Measurements from ENCODE around the gene HDGF. TPM values are rescaled to one million over a fixed set of nuclear protein-coding genes. Genes with fewer than 3 reads are reported as not detected.

HDGF gene
- total RNA-seq, 1 experiment from 2014 or later: 310 TPM

GRCh38 chr1:156772222-156772621 is 20.7 kb upstream of the HDGF start:
- H2BK5ac ChIP-seq (ENCODE audit: insufficient read length, low read length): no peak overlapping the region
- no peak overlapping the region for H4K8ac ChIP-seq (replicated peaks; ENCODE audit: insufficient read length, low read depth, low read length)
- no peaks in the 10 kb centered on the region for H3K27me3 ChIP-seq (ENCODE audit: insufficient read depth, low read length)
- no peak overlapping the region for H2BK120ac ChIP-seq (ENCODE audit: low read depth, low read length, poor library complexity, severe bottlenecking)
- no peak for DNase-seq
- H4K91ac ChIP-seq (ENCODE audit: insufficient read length, low read depth, low read length): no peak overlapping the region
- no peak overlapping the region for H3K4me2 ChIP-seq (ENCODE audit: insufficient read depth, insufficient read length, low read length)
- peaks cover 19% of the 10 kb centered on the region for H3K79me1 ChIP-seq (ENCODE audit: insufficient read depth, low read depth, low read length, poor library complexity, severe bottlenecking)
- no peak overlapping the region for H3K18ac ChIP-seq (ENCODE audit: insufficient read length, low read depth, low read length)
- no peak overlapping the region for H3K9ac ChIP-seq (ENCODE audit: extremely low read depth, insufficient read length, low read length)
- no peak overlapping the region for H2BK20ac ChIP-seq (ENCODE audit: low read depth, low read length, poor library complexity, severe bottlenecking)
- H3K23me2 ChIP-seq (ENCODE audit: insufficient read length, low read depth, low read length, poor library complexity, severe bottlenecking): peaks cover 11% of the 10 kb centered on the region
- H3K4me1 ChIP-seq (ENCODE audit: insufficient read depth, low read length): no peaks in the 10 kb centered on the region
- no peak overlapping the region for H4K5ac ChIP-seq (ENCODE audit: insufficient read length, low read depth, low read length)
- H3K56ac ChIP-seq (ENCODE audit: insufficient read length, low read depth, low read length): no peak overlapping the region
- H3K27ac ChIP-seq (ENCODE audit: insufficient read length, low read depth, low read length): no peak overlapping the region
- TF ChIP-seq CTCF (conservative IDR thresholded peaks at IDR 0.05): no peak; the same call in 2 of the 3 replicates
- no peak overlapping the region for H2BK12ac ChIP-seq (ENCODE audit: insufficient read length, low read depth, low read length)
- H4K20me1 ChIP-seq (ENCODE audit: control insufficient read depth, insufficient read depth, insufficient read length): no peaks in the 10 kb centered on the region
- no peak overlapping the region for H2AFZ ChIP-seq (ENCODE audit: low read length)
- Mint-ChIP-seq H3K4me3 (no peak overlapping the region), H3K27ac (no peak overlapping the region), H3K27me3 (ENCODE audit: low read depth) (no peaks in the 10 kb centered on the region), H3K4me1 (peaks cover 24 to 33% of the 10 kb centered on the region in 2 experiments), H3K9me3 (no peaks in the 10 kb centered on the region), H3K36me3 (ENCODE audit: insufficient read depth in 1 of 3, low read depth in 3 of 3) (peaks cover 14 to 39% (median 30%) of the 10 kb centered on the region in 3 experiments)
- H2BK15ac ChIP-seq (ENCODE audit: low read depth, low read length): no peak overlapping the region
- H3K14ac ChIP-seq (ENCODE audit: insufficient read depth, low read length): no peak overlapping the region
- peaks cover 43% of the 10 kb centered on the region for H3K79me2 ChIP-seq (ENCODE audit: insufficient read depth, low read length)
- no peak overlapping the region for H2AK5ac ChIP-seq (ENCODE audit: insufficient read length, low read length)
- H3K4ac ChIP-seq (ENCODE audit: low read depth, low read length): no peak overlapping the region
- H3K23ac ChIP-seq (ENCODE audit: insufficient read length, low read depth, low read length): no peak overlapping the region
- WGBS (ENCODE audit: extremely low coverage, insufficient read length, low lambda C conversion rate): no CpG with 5 or more reads among the region's 3 CpGs
- H3K9me3 ChIP-seq (ENCODE audit: control insufficient read depth, low read depth, low read length): no peaks in the 10 kb centered on the region
- no peak overlapping the region for H3T11ph ChIP-seq (ENCODE audit: low read length)
